ENCODE results near the gene EIF4E1B.

Gene EIF4E1B

DNA sequence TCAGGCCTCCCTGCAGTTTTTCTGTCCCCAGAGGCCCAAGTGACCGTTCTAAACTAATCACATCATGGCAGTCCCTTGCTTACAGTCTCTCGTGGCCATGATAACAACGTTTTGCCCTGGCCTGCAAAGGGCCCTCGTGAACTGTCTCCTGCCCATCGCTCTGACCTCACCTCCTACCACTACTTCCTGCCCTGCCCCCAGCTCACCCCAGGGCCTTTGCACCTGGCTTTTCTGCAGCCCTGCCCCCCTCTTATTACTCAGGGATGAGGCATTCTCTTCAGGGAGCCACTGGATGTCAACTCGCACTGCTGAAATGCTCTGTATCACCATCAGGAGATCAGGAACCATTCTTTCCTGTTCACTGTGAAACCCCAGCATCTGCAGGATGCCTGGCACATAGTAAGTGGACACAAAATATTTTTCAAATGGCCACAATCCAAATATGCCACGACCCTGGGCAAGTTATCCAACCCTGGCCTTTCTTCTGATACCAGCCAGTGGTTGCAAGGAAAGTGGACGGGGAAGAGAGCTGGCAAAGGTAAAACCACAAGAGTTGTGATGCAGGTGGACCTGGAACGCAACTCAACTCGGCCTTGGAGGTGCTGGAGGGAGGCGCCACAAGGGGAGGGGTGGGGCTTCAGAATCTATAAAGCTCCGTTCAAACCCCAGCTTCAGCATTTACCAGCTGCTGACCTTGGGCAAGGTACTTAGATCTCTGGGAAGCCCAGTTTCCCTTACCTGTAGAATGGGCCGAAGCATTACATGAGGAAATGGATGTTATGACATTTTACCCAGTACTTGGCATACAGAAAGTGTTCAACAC lies 1.9 kb upstream of the EIF4E1B start:
- no peak for TF ChIP-seq ARNT (IDR thresholded peaks at IDR 0.05)
- TF ChIP-seq ZNF384 (IDR thresholded peaks at IDR 0.05): no peak
- no peak for TF ChIP-seq L3MBTL2 (conservative IDR thresholded peaks at IDR 0.05)
- no peak for TF ChIP-seq PKNOX1 (IDR thresholded peaks at IDR 0.05)
- TF ChIP-seq FOXM1 (IDR thresholded peaks at IDR 0.05; ENCODE audit: borderline replicate concordance): no peak
- no peak for TF ChIP-seq BHLHE40 (IDR thresholded peaks at IDR 0.05; ENCODE audit: borderline replicate concordance)
- TF ChIP-seq SUZ12 (IDR thresholded peaks at IDR 0.05): no peak
- no peak for TF ChIP-seq FOXK2 (IDR thresholded peaks at IDR 0.05)
- no peak for TF ChIP-seq CTBP1 (IDR thresholded peaks at IDR 0.05; ENCODE audit: borderline replicate concordance)
- no peak for TF ChIP-seq FOXA1 (IDR thresholded peaks at IDR 0.05)
- TF ChIP-seq TARDBP (IDR thresholded peaks at IDR 0.05): no peak
- TF ChIP-seq HDGF (IDR thresholded peaks at IDR 0.05; ENCODE audit: borderline replicate concordance): no peak
- TF ChIP-seq SP1 (IDR thresholded peaks at IDR 0.05): no peak
- no peak for DNase-seq (ENCODE audit: extremely low spot score)
- CTCF ChIA-PET: no interaction called here
- POLR2A ChIA-PET: no interaction called here

DNA sequence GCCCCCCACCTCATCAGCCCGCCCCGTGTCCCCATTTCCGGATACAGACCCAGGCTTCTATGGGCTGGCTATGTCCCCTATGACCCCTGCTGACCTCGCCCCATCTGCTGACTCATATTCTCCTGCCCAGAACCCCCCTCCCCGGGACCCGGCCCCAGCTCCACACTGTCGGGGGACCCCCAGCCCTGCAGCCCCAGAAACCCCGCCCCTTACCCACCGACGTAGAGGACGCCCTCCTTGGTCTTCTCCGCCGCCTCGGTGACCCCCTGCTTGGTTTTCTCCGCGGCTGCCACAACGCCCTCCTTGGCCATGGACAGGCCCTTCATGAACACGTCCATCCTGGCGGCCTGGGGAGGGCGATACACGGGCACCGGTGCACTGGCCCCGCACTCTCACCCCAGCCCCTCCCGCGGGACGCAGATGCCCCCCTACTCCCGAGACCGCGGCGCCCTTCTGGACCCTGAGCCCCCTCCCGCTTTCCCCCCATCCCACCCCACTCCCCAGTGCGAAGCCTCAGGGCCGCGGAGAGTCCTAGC lies 1.1 kb upstream of the EIF4E1B start:
- TF ChIP-seq LEF1 (IDR thresholded peaks at IDR 0.05; ENCODE audit: borderline replicate concordance): no peak
- TF ChIP-seq NFRKB (IDR thresholded peaks at IDR 0.05): no peak
- no peak for TF ChIP-seq SP1 (IDR thresholded peaks at IDR 0.05)
- no peak for TF ChIP-seq FOXK2 (IDR thresholded peaks at IDR 0.05)
- no peak for TF ChIP-seq ELF4 (IDR thresholded peaks at IDR 0.05)
- TF ChIP-seq ZNF384 (IDR thresholded peaks at IDR 0.05): no peak
- no peak for TF ChIP-seq BHLHE40 (IDR thresholded peaks at IDR 0.05; ENCODE audit: borderline replicate concordance)
- no peak for TF ChIP-seq SUZ12 (IDR thresholded peaks at IDR 0.05)
- TF ChIP-seq TARDBP (IDR thresholded peaks at IDR 0.05): no peak
- TF ChIP-seq HDGF (IDR thresholded peaks at IDR 0.05; ENCODE audit: borderline replicate concordance): no peak
- no peak for TF ChIP-seq PKNOX1 (IDR thresholded peaks at IDR 0.05)
- no peak for TF ChIP-seq FOXM1 (IDR thresholded peaks at IDR 0.05; ENCODE audit: borderline replicate concordance)
- TF ChIP-seq CTBP1 (IDR thresholded peaks at IDR 0.05; ENCODE audit: borderline replicate concordance): no peak
- POLR2A ChIA-PET: interaction anchor here (1.3 kb wide), 1 partner anchor 85 kb away, joined by 4 read pairs; no protein-coding TSS in a partner anchor
- CTCF ChIA-PET: no interaction called here
- DNase-seq (ENCODE audit: extremely low spot score): no peak

GRCh38 chr5:176630681-176631222 lies 277 bp downstream of the EIF4E1B start:
- ChIA-PET POLR2A (interaction anchor here (0.9 to 1.4 kb wide), 7 partner anchors 9 to 88 kb away, joined by 3 to 8 read pairs (median 3); partner anchors contain the start of gene TSPAN17), CTCF (interaction anchor here (0.9 to 1.3 kb wide), 3 partner anchors 9 to 47 kb away, joined by 3 to 6 read pairs (median 3); no protein-coding TSS in a partner anchor)
- no peak for DNase-seq (ENCODE audit: extremely low spot score)
- TF ChIP-seq BHLHE40 (IDR thresholded peaks at IDR 0.05; ENCODE audit: borderline replicate concordance): no peak
- no peak for TF ChIP-seq NFRKB (IDR thresholded peaks at IDR 0.05)
- TF ChIP-seq ARNT (IDR thresholded peaks at IDR 0.05): no peak
- TF ChIP-seq ZNF384 (IDR thresholded peaks at IDR 0.05): no peak
- no peak for TF ChIP-seq SP1 (IDR thresholded peaks at IDR 0.05)
- no peak for TF ChIP-seq ELF4 (IDR thresholded peaks at IDR 0.05)
- TF ChIP-seq FOXA1 (IDR thresholded peaks at IDR 0.05): no peak

- DNase-seq (ENCODE audit: extremely low spot score): no peak
- TF ChIP-seq ZNF384 (IDR thresholded peaks at IDR 0.05) (no peak), LEF1 (IDR thresholded peaks at IDR 0.05; ENCODE audit: borderline replicate concordance) (no peak), FOXA1 (IDR thresholded peaks at IDR 0.05) (no peak), PKNOX1 (IDR thresholded peaks at IDR 0.05) (no peak), L3MBTL2 (conservative IDR thresholded peaks at IDR 0.05) (no peak), CTBP1 (IDR thresholded peaks at IDR 0.05; ENCODE audit: borderline replicate concordance) (no peak), NFRKB (IDR thresholded peaks at IDR 0.05) (no peak), FOXK2 (IDR thresholded peaks at IDR 0.05) (no peak), ELF4 (IDR thresholded peaks at IDR 0.05) (no peak), ARNT (IDR thresholded peaks at IDR 0.05) (no peak), SP1 (IDR thresholded peaks at IDR 0.05) (no peak), BHLHE40 (IDR thresholded peaks at IDR 0.05; ENCODE audit: borderline replicate concordance) (no peak), SUZ12 (IDR thresholded peaks at IDR 0.05) (no peak), HDGF (IDR thresholded peaks at IDR 0.05; ENCODE audit: borderline replicate concordance) (no peak), TARDBP (IDR thresholded peaks at IDR 0.05) (no peak)
- POLR2A ChIA-PET: interaction anchor here (1.2 to 1.4 kb wide), 2 partner anchors 10 to 89 kb away, joined by 3 to 8 read pairs; no protein-coding TSS in a partner anchor
- CTCF ChIA-PET: interaction anchor here (0.9 kb wide), 1 partner anchor 29 kb away, joined by 4 read pairs; no protein-coding TSS in a partner anchor
Measured at GRCh38 chr5:176631383-176632200, 1.1 kb downstream of the EIF4E1B start.

GRCh38 chr5:176632745-176633144 lies 2.3 kb downstream of the EIF4E1B start:
- ChIA-PET CTCF (no interaction called here), POLR2A (interaction anchor here (1.4 kb wide), 1 partner anchor 14 kb away, joined by 7 read pairs; the partner anchor contains the start of gene TSPAN17)
- no peak for DNase-seq (ENCODE audit: extremely low spot score)
- no peak for TF ChIP-seq FOXM1 (IDR thresholded peaks at IDR 0.05; ENCODE audit: borderline replicate concordance)
- no peak for TF ChIP-seq BHLHE40 (IDR thresholded peaks at IDR 0.05; ENCODE audit: borderline replicate concordance)
- TF ChIP-seq PKNOX1 (IDR thresholded peaks at IDR 0.05): no peak
- no peak for TF ChIP-seq HDGF (IDR thresholded peaks at IDR 0.05; ENCODE audit: borderline replicate concordance)
- no peak for TF ChIP-seq FOXA1 (IDR thresholded peaks at IDR 0.05)
- TF ChIP-seq SUZ12 (IDR thresholded peaks at IDR 0.05): no peak
- no peak for TF ChIP-seq ARNT (IDR thresholded peaks at IDR 0.05)
- TF ChIP-seq TARDBP (IDR thresholded peaks at IDR 0.05): no peak

All from HEK293T (cell line).